HL-60 (cell line): Measurements from ENCODE around the gene ALDH4A1.

Source experiments
- DNase-seq, 2 experiments: peaks; one replicate each; pipeline ENCODE4 v3.0.0-alpha.2; 2010 to 2020; ENCODE audit warnings: low read depth in 1 of 2, low spot score in 1 of 2
- H3K27ac ChIP-seq: fragments of 250-450 bp; sonication (Bioruptor Pico); replicated peaks from 2 replicates; pipeline ENCODE4 v1.5.1; 2020; ENCODE audit warnings: mild to moderate bottlenecking, moderate library complexity
- H3K27me3 ChIP-seq: fragments of 250-450 bp; sonication (Bioruptor Pico); 2 replicates; pipeline ENCODE4 v1.5.1; 2021; ENCODE audit warnings: mild to moderate bottlenecking, moderate library complexity; ENCODE audit not compliant: insufficient read depth, poor library complexity, severe bottlenecking
- H3K4me3 ChIP-seq: replicated peaks from 2 replicates; pipeline ENCODE4 v1.5.1; 2011; ENCODE audit warnings: mild to moderate bottlenecking, control low read depth, low read length; ENCODE audit not compliant: insufficient read depth
- CTCF ChIP-seq: IDR thresholded peaks from one replicate; pipeline ENCODE4 v1.5.1; 2011; ENCODE audit warnings: low read length, control low read depth, inconsistent platforms; ENCODE audit not compliant: insufficient read depth
- GABPA ChIP-seq: IDR thresholded peaks from 2 replicates; pipeline ENCODE4 v1.6.1; 2012; ENCODE audit warnings: low read depth
- POLR2AphosphoS5 ChIP-seq: IDR thresholded peaks from 2 replicates; pipeline ENCODE4 v1.6.1; 2012; ENCODE audit warnings: low read depth
- REST ChIP-seq: IDR thresholded peaks from 2 replicates; pipeline ENCODE4 v1.6.1; 2012; ENCODE audit warnings: low read depth; ENCODE audit not compliant: insufficient replicate concordance
- SPI1 ChIP-seq: IDR thresholded peaks from 2 replicates; pipeline ENCODE4 v1.6.1; 2012; ENCODE audit warnings: low read depth, mild to moderate bottlenecking, borderline replicate concordance

Gene ALDH4A1

GRCh38 chr1:18931730-18932129 is 29.4 kb upstream of the ALDH4A1 start:
- TF ChIP-seq GABPA (no peak), CTCF (no peak), SPI1 (no peak), POLR2AphosphoS5 (no peak), REST (no peak)
- Histone ChIP-seq H3K27me3 (no peaks in the 10 kb centered on the region), H3K27ac (no peak overlapping the region), H3K4me3 (no peak overlapping the region)
- no peak for DNase-seq

- DNase-seq, result no peak
- no peak for TF ChIP-seq POLR2AphosphoS5
- no peak overlapping the region for H3K4me3 ChIP-seq
- no peaks in the 10 kb centered on the region for H3K27me3 ChIP-seq
- no peak overlapping the region for H3K27ac ChIP-seq
Measured at GRCh38 chr1:18929686-18930085, 27.3 kb upstream of the ALDH4A1 start.

- DNase-seq, result no peak
- Histone ChIP-seq H3K27ac (no peak overlapping the region), H3K27me3 (no peaks in the 10 kb centered on the region), H3K4me3 (no peak overlapping the region)
- TF ChIP-seq SPI1 (no peak), CTCF (no peak), POLR2AphosphoS5 (no peak), GABPA (no peak), REST (no peak)
Measured at GRCh38 chr1:18928985-18929384, 26.6 kb upstream of the ALDH4A1 start.

GRCh38 chr1:18928406-18928805 is 26.1 kb upstream of the ALDH4A1 start:
- no peak overlapping the region for H3K4me3 ChIP-seq
- no peak overlapping the region for H3K27ac ChIP-seq
- no peak for DNase-seq
- no peak for TF ChIP-seq POLR2AphosphoS5
- no peak for TF ChIP-seq REST
- H3K27me3 ChIP-seq, result no peaks in the 10 kb centered on the region
